ENCODE data around the gene PCDHGB2.
A peak's percentile ranks its signal among the peaks of the same experiment; 100 is the strongest.
"Not testable (repeated sequence)": the region's sequence is repeated elsewhere in the genome, so short reads cannot be mapped to it uniquely, and the experiment has no call there.

PCDHGB2 gene

DNA sequence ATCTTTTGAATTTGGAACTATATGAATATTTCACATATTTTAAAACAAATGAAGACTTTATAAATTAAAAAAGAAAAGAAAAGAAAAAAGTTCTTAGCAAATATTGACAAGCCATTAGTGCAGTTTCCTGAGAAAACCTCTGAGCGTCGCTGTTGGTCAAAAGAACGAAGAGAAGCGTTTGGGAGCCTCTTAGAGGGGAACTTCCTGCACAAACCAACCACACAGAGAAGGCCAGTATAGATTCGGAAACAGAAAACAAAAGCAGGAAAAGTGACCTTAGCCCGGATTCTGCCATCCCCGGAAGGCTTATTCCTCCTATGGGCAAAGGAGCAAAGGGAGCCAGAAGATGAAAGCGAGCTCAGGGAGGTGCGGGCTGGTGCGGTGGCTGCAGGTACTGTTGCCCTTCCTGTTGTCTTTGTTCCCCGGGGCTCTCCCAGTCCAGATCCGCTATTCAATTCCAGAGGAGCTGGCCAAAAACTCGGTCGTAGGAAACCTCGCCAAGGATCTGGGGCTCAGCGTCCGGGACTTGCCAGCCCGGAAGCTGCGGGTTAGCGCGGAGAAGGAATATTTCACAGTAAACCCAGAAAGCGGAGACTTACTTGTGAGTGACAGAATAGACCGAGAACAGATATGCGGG is at the start of gene PCDHGB2:
TSS of gene PCDHGB2 (plus strand) at position 205 of the 637 bp plus-strand sequence. CDS start at position 347, 142 bp downstream.
- DNase-seq: peak; percentile 50

DNA sequence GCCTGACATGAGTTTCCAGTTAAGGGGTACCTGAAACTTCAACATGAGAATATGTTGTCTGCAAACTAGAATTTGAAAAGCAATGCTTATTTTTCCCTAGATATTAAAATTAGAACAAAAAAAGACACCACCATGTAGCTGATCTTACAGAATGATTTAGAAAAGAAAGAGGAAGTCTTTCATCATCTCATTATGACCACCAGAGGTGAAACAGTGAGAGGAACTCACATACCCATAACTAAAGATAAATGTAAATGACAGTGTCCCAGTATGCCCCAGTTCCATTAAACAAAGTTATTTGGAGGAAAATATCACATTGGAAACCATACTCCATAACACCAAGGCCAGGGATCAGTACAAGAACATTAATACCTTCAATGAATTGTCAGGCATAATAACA is 46.1 kb upstream of the PCDHGB2 start:
- DNase-seq: peak; percentile 60

DNA sequence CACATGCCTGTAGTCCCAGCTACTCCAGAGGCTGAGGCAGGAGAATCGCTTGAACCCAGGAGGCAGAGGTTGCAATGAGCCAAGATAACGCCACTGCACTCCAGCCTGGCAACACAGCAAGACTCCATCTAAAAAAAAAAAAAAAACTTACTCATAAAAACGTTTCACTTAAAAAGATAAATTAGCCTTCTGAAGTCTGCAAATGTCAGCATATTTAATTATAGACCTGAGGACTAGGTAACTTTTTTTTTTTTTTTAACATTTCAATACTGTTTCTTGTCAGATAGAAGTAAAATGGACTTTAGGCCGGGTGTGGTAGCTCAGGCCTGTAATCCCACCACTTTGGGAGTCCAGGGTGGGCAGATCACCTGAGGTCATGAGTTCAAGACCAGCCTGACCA is 42.8 kb upstream of the PCDHGB2 start:
- not testable (repeated sequence) for DNase-seq

DNA sequence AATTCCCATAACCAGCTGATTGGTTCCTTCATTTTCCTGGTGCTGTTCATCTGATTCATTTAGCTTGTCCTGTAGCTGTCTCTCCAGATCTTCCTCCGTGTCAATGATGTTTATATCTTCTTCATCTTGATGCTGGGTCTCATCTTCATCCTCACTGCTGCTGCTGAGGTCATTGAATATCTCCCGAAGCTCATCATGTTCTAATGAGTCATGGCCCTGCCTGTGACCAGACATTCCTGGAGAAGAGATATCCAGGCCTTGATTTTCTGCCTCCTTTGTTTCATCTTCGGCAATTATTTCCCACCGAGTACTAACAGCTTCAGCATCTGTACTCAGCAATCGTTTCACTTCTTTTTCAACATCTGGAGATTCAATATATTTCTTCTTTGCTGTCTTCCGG is 40.6 kb upstream of the PCDHGB2 start:
- DNase-seq: no peak

DNA sequence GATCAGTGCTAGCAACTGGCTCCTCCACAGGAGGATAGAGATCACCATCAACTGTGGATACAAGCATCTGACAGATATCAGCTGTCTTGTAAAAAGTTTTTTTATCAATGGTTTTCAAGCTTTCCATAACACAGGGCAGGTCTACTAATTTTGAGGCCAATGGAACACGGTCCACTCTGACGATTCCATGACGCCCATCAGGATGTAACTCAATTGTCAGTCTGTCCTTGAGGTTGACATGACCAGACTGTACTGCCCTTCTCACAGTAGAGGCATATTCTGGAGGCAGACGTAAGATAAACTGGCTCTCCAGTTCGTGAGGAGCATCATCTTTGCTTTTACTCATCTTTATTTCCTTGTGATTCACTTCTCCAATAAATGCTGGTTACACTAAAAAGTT is 40.1 kb upstream of the PCDHGB2 start:
- DNase-seq: no peak

DNA sequence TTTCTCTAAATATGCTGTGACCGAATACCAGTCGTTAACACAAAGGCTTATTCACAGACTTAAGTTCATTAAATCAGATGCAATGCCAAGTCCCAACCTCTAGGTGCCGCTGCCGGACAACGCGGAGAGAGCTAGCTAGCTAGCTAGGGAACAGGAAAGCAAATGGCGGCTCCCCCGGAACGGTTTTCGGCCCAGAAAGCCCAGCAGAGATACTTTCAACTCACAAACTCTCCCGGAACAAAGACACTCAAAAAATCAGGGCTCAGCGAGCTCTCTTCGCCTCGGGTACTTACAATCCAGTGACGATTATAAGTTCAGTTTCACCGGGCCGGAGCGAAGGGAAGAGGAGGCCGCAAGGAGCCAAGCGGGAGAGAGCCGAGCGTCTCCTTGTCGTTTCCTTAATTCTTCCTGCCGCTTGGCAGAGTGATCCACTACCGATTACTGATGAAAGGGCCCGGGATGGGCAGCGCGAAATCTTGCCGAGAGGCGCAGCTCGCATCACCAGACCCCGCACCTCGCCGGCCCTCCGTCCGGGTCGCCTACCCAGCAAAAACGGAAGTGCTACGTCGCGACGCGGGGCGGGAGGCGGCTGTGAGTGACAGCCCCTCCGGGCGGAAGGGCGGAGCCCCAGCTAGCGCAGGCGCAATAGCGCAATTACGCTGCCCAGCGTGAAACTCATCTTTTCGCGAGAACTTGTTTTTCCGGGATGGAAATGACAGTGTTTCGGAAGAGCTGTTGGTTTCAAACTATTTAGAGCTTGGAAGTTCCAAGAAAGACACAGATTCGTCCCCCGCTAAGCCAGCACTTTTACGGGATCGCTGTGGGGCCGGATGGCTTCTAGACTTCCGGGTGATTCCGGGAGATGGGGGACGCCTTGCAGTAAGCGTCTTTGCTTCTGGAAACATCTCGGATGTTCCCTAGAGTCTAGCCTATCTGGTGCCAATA is 39.3 kb upstream of the PCDHGB2 start, which contains the start of gene TAF7:
TSS of gene TAF7 (minus strand) at position 560 of the 945 bp plus-strand sequence. CDS start 740 bp downstream, outside the sequence.
- DNase-seq: peak; percentile 96

DNA sequence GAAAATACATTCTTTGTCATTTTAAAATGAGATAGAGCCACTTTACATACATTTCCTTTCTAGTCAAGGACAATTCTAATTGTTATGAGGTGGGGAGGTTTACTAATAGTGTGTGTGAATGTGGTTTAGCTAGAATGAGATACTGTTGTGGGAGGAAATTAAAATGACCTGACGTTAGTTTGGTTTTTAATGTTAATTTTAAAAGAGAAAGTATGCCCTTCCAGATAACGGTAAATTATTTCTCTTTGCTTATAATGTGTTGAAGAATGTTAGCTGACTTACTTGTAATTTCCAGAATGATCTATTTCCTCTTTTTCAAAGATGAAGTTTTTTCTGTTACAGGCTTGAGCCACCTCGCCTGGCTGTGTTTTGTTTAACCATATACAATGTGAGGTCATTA is 37.5 kb upstream of the PCDHGB2 start:
- no peak for DNase-seq

DNA sequence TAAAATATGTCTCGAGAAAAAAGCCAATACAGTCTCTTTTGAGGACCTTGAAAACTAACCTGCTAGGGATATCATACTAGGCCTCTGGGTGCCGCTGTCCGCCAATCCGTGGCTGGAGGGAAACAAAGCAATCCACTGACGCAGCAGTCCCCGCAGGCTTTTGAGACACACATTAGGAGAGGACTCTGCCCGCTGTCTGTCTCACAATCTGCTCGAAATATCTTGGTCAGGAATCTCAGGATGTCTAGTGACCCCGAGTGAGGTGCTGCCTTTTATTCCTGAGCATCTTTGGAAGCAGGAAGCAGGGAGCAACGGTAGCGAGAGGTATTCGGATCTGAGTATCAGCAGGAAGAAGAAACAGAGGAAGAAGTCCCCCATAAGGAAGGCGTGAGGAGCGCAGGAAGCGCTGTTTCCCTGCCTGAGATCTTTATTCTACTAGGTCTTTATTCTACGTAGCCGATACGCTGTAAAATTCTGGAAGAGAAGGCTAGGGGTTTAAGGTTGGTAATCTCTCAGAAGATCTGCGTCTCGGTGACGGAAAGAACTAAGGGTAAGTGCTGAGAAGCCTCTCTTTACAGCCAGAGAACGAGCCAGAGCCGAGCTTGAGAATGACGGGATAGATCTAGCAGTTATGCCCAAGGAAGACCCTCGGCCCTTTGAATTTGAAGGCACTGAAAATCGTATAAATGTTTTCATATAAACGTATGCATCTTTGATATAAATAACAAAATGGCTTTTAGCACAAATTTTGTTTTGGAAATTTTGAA is 33.5 kb upstream of the PCDHGB2 start:
- peak; percentile 81 for DNase-seq

DNA sequence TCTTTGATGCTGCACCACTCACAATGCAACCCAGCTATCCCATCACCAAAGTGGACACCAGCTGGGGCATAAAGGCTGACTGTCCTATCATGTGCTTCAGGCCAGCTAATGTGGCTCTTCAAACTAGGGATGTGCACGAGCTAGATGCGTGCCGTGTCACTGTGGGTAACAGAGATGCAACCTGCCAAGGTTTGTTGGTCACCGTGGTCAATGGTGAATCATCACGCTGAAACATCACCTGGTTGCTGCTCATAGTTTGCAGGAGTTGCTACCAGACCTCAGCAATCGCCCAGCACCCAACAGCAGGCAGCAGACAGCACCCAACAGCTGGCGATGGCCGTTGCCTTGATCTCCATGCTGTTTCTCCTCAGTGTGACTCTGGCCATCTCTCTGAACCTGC is 31.6 kb upstream of the PCDHGB2 start:
- no peak for DNase-seq

DNA sequence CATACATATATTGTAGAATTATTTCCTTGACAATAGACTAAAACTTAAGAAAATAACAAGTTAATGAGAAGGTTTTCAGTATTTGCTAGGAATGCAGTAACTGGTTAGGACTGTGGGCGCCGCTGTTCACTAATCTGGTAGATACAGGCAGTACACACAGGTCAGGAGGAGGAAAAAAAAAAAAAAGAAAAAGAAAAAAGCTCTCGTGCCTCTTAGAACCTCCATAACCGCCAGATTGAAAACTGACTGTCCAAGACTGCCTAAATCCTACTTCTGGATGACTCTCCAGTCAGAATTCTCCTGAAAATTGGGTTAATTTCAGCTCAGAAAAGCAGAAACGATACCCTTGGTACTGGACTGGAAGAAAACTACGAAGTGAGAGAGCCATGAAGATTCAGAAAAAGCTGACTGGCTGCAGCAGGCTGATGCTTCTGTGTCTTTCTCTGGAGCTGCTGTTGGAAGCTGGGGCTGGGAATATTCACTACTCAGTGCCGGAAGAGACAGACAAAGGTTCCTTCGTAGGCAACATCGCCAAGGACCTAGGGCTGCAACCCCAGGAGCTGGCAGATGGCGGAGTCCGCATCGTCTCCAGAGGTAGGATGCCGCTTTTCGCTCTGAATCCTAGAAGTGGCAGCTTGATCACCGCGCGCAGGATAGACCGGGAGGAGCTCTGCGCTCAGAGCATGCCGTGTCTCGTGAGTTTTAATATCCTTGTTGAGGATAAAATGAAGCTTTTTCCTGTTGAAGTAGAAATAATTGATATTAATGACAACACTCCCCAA is 29.3 kb upstream of the PCDHGB2 start, which contains the start of gene PCDHGA1:
TSS of gene PCDHGA1 (plus strand) at position 216 of the 782 bp plus-strand sequence.
- peak; percentile 47 for DNase-seq

DNA sequence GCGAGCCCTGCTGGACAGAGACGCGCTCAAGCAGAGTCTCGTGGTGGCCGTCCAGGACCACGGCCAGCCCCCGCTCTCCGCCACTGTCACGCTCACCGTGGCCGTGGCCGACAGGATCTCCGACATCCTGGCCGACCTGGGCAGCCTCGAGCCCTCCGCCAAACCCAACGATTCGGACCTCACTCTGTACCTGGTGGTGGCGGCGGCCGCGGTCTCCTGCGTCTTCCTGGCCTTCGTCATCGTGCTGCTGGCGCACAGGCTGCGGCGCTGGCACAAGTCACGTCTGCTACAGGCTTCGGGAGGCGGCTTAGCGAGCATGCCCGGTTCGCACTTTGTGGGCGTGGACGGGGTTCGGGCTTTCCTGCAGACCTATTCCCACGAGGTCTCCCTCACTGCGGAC is 27.2 kb upstream of the PCDHGB2 start:
- not testable (repeated sequence) for DNase-seq

DNA sequence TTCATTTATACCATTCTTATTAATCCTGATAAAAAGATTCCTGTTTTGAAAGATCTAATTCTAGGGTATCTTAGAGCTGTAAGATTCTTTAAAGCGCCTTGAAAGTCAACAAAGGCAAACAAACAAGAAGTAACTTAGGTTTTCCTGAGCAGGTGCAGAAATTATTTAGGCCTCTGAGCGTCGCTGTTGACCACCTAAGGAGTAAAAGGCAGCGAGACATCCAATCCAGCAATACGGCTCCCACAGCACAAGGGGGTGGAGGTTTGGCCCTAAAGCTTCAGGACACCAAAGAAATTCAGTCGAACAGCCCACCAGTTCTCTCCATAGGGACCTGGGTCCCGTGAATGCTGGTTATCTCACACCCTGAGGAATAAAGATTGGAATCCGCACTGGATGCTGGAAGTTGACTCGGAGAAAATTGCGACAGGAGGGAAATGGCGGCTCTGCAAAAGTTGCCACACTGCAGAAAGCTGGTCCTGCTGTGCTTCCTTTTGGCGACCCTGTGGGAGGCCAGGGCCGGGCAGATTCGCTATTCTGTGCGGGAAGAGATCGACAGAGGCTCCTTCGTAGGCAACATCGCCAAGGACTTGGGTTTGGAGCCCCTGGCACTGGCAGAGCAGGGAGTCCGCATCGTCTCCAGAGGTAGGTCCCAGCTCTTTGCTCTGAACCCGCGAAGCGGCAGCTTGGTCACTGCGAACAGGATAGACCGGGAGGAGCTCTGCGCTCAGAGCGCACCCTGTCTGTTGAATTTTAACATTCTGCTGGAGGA is 21.1 kb upstream of the PCDHGB2 start, which contains the start of gene PCDHGA2:
TSS of gene PCDHGA2 (plus strand) at position 223 of the 769 bp plus-strand sequence.
- DNase-seq: peak; percentile 24

DNA sequence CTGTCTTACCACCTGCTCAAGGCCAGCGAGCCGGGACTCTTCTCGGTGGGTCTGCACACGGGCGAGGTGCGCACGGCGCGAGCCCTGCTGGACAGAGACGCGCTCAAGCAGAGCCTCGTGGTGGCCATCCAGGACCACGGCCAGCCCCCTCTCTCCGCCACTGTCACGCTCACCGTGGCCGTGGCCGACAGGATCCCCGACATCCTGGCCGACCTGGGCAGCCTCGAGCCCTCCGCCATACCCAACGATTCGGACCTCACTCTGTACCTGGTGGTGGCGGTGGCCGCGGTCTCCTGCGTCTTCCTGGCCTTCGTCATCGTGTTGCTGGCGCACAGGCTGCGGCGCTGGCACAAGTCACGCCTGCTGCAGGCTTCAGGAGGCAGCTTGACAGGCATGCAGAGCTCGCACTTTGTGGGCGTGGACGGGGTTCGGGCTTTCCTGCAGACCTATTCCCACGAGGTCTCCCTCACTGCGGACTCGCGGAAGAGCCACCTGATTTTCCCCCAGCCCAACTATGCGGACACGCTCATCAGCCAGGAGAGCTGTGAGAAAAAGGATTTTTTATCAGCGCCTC is 18.9 kb upstream of the PCDHGB2 start:
- DNase-seq: not testable (repeated sequence)

DNA sequence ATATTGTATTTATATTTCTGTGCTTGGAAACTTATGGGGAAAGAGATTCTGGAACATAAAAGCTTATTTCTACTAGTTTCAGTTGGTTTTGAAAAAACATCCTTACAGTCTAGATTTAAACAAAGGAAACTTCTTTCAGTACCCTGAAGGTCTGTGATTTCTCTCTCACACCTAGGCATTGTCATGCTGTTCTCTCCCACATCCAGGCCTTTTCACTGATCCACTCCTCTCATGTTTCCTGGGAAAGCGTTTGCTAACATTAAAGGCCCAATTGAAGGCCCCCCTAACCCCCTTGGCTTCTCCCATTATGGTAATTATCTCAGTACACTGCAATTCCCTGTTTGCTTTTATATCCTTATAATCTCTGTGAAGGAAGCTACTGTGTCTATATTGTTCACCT is 17.0 kb upstream of the PCDHGB2 start:
- no peak for DNase-seq

DNA sequence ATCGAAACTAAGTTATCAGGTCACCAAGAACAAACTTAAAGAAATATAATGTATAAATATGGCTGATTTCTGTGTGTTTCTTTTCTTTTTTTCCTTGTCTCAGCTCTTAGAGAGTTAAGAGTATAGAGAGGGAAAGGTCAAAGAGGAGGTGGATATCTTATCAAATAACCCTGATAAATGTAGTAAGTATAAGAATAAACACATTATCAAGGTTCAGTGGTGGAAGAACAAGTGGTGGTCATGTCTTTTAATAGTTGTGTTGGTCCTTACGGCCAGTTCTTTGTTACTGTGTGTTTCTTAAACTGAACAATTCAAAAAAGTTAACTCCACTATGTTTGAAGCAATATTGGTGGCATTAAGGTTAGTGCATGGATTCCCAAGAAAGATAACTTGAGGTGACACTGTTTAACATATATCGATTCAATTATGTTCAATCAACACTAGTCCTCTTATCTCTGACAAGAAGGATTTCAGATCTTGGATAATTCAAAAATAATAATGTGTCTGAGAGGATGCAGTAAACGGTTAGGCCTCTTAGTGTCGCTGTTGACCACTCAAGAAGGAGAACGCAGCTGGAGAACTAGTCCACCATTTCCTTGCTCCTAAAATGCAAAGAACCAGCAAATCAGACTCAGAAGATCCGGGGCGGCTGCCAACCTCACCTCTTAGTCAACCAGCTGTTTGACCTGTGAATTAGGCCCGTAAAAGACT is 16.4 kb upstream of the PCDHGB2 start, which contains the start of gene PCDHGA3:
TSS of gene PCDHGA3 (plus strand) at position 588 of the 711 bp plus-strand sequence. CDS start 205 bp downstream, outside the sequence.
- DNase-seq: peak; percentile 43

DNA sequence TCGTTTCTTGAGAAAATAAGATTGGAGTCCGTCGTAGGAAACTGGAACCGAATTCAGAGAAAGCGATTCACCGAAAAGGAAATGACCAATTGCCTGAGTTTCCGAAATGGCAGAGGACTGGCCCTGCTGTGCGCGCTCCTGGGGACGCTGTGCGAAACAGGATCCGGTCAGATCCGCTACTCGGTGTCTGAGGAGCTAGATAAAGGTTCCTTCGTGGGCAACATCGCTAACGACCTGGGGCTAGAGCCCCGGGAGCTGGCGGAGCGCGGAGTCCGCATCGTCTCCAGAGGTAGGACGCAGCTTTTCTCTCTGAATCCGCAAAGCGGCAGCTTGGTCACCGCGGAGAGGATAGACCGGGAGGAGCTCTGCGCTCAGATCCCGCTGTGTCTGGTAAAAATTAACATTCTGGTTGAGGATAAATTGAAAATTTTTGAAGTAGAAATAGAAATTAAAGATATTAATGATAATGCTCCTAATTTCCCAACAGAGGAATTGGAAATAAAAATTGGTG is 15.8 kb upstream of the PCDHGB2 start:
- no peak for DNase-seq

DNA sequence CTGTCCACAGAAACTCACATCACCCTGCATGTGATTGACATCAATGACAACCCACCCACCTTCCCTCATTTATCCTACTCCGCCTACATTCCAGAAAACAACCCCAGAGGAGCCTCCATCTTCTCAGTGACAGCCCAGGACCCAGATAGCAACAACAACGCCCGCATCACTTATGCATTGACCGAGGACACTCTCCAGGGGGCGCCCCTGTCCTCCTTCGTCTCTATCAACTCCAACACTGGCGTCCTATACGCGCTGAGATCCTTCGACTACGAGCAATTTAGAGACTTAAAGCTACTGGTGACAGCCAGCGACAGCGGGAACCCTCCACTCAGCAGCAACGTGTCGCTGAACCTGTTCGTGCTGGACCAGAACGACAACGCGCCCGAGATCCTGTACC is 14.5 kb upstream of the PCDHGB2 start:
- DNase-seq: no peak

DNA sequence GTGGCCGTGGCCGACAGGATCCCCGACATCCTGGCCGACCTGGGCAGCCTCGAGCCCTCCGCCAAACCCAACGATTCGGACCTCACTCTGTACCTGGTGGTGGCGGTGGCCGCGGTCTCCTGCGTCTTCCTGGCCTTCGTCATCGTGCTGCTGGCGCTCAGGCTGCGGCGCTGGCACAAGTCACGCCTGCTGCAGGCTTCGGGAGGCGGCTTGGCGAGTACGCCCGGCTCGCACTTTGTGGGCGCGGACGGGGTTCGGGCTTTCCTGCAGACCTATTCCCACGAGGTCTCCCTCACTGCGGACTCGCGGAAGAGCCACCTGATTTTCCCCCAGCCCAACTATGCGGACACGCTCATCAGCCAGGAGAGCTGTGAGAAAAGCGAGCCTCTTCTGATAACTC is 13.8 kb upstream of the PCDHGB2 start:
- DNase-seq: not testable (repeated sequence)

DNA sequence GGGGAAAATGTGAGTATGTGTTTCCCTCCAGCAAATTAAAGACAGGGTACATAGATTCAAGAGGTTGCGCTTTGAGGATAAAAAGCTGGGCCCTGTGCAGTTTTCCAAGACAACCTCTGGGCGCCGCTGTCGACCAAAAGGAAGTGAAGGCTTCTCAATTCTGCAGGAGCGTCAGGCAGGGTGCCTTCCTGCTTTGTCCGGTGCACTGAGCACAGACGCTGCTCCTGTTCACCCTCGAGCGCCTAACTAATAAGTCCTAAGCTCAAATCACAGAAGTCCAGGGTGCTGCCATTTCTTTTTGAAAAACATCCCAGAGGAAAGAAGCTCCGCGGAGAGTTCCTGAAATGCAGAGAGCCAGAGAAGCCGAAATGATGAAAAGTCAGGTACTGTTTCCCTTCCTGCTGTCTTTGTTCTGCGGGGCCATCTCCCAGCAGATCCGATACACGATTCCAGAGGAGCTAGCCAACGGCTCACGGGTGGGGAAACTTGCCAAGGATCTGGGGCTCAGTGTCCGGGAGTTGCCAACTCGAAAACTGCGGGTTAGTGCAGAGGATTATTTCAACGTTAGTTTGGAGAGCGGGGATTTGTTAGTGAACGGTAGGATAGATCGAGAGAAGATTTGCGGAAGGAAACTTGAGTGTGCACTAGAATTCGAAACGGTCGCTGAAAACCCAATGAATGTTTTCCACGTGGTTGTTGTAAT is 9.7 kb upstream of the PCDHGB2 start, which contains the start of gene PCDHGB1:
TSS of gene PCDHGB1 (plus strand) at position 183 of the 703 bp plus-strand sequence. CDS start at position 345, 162 bp downstream.
- DNase-seq: peak; percentile 82

Data from OCI-M1 (cell line).